ENCODE measurements around the gene GNB4.

GNB4 gene

DNA sequence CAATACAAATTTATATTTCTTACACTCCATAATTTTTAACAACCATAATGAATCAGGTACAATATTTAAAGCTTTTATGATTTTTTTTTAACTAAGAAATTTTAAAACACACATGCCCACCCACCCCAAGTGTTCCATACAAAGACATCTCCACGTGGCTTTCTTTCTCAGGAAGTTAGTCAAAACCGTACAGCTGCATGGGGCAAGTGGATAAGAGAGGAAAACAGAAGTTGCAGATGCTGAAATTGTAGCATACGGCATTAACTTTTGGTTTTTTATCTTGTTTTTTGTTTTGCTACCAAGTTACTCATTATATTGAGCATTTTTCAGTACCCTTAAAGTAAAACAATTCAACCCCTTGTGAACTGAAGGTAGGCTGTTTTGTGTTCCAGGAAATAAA, 14.8 kb downstream of the GNB4 start:
- no peak for DNase-seq (ENCODE audit: low read depth in 2 of 2)

DNA sequence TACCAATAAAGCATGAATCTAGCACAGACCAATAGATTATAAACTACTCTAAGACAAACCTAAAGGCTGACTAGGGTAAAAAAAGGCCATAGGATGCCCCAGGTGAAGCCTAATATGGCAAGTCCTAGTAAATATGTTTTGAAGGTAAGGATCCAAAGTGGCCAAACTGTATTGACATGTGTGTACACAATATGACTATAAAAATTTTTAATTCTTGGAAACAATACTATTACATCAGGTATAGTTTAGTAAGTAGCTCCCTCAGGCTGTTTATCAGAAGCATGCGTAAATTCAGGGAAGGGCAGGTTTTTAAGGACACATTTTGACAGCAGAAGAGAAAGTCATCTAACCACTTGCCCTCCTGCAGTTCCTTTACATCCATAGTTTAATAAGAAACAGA, 18.8 kb downstream of the GNB4 start:
- no peak for DNase-seq (ENCODE audit: low read depth in 2 of 2)

DNA sequence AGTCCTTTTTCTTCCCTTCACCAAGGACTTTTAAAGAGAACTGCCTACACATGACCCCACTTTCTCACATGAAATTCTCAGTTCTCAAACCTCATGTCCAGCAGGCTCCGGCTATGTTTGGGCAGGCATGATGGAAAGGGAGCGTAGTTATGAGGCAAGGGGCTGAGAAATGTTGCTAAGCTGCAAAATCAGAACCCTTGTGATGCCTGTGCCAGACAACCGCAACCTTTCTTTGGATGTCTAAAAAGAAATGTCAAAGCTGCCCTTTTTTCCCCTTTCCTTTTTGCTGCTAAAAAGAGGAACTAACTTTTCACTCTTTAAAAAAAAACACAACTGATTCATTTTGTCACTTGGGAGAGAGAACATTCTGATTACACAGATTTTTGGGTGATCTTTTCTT, 19.2 kb downstream of the GNB4 start:
- DNase-seq (ENCODE audit: low read depth in 2 of 2) = no peak

DNA sequence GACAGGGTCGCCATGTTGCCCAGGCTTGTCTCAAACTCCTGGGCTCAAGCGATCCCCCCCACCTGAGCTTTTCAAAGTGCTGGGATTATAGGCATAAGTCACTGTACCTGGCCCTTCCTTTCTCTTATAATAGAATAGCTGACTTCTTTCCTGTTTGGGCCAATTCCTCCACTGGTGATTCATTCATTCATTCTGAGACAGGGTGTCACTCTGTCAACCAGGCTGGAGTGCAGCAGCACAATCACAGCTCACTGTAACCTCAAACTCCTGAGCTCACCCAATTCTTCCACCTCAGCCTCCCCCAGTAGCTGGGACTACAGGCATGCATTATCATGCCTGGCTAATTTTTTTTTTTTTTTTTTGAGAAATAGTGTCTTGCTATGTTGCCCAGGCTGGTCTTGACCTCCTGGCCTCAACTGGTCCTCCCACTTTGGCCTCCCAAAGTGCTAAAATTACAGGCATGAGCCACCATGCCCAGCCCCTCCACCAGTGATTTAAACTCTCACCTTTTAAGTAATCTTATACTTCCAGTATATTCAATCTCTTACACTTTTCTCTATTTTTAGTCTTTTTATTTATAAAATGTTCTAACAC, 20.9 kb downstream of the GNB4 start:
- DNase-seq (ENCODE audit: low read depth in 2 of 2) = no peak

DNA sequence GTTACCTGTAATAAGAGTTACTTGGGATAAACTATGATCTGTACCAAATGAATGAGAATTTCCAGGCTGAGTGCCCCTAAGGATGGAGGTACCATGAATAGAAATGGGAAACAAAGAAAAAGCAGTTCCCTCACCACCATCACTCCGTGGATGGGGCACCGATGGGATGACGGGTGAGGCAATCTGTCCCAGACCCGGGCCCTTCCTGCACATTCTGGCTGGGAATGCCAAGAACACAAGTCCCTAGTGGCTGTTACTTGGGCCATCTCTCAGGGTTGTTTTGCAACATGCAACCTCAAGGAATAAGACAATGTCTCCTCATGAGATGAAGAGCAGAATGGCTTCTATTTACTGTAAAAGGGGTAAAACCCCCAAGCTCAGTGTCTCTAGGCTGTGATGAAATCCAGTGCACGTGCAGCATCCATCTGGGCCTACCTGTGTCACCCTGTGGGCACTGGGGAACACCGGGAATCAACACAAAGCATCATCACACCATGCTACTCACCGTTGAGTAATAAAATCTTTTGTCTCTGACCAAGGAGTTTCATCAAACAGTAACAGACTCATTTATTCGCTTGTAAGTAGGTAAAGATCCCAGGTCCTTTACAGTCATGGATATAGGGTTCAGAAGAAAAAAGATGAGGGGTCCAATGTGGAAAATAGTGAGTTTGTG, 22.3 kb downstream of the GNB4 start:
- no peak for DNase-seq (ENCODE audit: low read depth in 2 of 2)

DNA sequence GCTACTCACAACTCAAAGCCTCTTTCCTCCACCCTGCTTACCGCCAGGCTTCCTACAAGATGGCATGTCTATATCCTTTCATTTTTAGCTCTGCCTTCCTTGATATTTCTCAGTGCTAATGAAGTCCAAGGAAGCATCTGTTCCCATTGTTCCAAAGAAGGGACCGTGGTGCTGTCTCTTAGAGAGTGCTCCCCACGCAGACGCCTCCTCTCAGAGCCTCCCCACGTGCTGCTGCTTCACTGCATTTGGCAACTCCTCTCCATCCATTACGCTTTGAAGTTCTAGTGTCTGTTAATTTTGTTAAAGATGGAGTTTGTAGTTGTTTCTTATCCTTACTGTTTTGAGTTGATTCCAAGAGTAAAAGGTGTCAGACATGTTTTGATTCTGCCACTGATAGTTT, 26.2 kb downstream of the GNB4 start:
- DNase-seq (ENCODE audit: low read depth in 2 of 2) = no peak

DNA sequence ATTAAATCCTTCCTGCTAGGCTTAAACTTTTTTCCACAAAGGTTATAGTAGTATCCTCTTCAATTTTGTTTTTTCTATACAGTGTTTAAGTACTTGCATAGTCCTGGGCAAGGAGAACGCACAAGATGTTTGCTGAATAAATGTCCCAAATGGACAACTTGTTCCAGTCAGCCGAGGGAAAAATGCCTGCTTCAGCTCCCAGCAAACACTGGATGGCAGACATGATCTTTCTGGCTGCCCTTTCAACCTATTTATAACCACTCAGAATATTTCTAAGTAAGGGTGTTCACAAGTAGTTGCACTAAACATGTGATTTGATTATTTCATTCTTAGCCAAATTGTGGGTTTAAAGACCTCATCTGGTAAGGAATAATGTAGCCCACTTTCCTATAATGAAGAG, 29.8 kb downstream of the GNB4 start:
- no peak for DNase-seq (ENCODE audit: low read depth in 2 of 2)

DNA sequence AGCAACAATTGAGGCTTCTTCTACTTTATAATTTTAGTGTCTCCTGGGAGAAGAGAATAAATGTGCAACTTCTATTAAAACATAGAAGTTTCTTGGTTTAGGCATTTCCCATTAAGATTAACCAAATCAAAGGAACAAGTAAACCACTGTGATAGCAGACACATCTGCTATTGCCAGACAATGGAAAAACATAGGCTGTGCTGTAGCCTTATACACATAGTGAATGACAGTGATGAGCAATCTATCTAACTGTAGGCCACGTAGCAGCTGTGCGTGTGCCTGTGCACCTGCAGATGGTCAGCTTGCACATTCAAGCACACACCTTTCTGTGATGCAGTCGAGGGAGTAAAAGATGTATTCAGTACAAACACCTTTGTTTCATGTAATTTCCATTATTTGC, 32.7 kb downstream of the GNB4 start:
- DNase-seq (ENCODE audit: low read depth in 2 of 2) = no peak

DNA sequence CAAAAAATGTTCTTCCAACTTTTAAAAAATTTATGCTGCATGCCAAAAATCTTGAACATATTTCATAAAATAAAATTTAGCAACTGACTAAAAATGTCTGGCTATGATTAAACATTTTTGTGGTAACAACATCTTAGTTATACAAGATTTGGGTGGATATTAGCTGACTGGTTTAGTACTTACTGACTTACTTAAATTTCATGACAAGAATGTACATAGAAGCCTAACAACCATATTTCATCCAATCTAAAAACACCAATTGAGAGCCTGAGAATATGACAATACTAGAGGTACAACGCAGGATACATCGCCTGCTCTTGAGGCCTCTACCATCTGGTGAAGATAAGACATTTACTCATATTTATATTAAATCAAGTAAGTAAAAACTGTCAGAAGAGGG, 34.6 kb downstream of the GNB4 start:
- DNase-seq (ENCODE audit: low read depth in 2 of 2) = peak; percentile 69 to 76

DNA sequence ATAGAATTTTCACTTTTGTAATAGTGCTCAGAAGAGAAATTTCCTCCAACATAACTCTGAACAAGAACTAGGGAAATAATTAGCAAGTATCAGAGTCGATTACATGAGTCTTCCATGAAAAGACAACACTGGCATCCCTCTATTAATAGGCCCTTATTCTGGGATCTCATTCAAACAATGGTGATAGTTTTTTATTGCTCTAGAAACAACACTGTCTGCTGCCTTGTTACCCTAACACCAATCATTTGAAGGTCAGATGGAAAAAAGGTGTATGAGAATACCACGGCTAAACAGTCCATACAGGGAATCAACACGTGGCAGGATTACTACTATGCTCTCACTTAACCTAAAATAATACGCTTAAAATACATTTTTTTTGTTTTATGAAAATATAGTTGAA, 35.9 kb downstream of the GNB4 start:
- no peak for DNase-seq (ENCODE audit: low read depth in 2 of 2)

DNA sequence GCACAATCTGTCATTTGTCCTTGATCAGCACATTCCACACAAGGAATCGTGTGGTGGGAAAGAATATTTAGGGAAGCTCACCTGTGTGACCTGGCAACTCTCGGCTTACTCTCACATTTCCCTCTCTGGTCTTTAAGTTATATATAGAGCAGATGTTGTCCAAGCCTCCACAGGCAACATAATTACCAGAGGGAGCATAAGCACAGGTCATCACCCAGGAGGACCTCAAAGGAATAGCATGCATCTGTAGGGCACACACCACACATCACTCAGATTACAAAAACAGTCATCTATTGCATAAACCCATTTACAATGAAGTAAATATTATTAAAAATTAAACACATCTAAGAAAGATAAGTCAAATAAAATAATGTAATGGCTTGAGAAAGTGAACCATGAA, 36.5 kb downstream of the GNB4 start:
- DNase-seq (ENCODE audit: low read depth in 2 of 2) = no peak

DNA sequence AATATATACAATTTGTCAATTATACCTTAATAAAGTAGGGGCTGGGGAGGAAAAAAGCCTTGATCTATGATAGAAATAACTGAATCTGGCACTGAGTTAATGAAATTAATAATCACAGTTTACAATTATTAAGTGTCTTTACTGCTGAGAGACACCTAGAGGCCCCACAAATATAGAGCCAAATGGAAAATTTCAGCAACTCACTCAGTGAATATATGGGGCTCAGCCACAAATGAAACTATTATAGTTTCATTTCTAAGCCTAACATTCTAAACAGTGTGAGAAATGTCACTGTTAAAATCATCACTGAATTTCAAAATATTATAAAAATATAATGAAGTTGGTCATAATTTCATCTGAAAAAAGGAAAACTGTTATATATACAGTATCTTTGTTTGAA, 40.3 kb downstream of the GNB4 start:
- DNase-seq (ENCODE audit: low read depth in 2 of 2) = no peak

DNA sequence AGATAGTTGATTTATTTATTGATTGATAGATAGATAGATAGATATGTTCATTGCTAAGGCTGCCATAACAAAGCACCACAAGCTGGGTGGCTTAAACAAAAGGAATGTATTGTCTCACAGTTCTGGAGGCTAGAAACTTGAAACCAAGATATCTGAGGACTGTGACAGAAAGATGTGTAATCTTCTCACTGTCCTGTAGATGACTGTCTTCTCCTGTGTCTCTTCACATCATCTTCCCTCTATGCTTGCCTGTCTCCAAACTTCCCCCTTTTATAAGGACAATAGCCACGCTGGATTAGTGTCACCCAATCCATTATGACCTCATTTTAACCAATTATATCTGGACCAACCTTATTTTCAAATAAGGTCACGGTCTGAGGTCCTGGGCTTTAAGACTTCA, 40.9 kb downstream of the GNB4 start:
- no peak for DNase-seq (ENCODE audit: low read depth in 2 of 2)

DNA sequence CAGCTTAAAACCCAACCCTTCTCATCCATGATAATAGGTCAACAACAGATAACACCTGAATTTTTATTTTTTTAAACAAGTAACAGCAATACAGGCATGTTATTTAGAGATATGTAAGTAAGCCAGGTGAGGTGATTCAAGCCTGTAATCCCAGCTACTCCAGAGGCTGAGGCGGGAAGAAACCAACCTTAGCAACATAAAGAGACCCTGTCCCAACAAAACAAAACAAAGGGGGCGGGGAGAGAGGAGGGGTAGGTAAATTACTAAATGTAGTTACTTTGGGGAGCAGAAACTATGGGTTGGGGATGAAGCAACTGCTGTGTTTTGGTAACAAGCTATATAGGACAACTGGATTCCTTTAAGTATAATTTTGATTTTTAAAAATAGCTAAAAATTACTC, 47.0 kb downstream of the GNB4 start:
- no peak for DNase-seq (ENCODE audit: low read depth in 2 of 2)

DNA sequence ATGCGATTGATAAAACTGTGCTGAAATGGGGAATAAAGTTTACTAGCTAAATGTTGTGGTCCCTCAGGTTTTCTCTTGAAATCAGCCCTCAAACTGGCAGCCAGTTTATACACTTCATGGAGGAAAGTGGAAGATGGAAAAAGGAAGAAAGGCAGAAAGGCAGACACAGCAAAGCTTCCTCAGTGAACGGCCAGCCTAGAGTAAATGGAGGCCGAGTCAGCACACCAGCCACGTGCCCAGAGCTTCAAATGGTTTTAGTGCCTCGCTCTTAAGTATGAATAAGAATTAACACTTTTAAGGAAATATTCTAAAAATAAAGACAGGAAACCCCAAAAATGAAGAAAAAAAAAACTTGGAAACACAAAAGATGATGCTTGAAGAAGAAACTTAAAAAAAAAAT, 48.3 kb downstream of the GNB4 start:
- no peak for DNase-seq (ENCODE audit: low read depth in 2 of 2)

DNA sequence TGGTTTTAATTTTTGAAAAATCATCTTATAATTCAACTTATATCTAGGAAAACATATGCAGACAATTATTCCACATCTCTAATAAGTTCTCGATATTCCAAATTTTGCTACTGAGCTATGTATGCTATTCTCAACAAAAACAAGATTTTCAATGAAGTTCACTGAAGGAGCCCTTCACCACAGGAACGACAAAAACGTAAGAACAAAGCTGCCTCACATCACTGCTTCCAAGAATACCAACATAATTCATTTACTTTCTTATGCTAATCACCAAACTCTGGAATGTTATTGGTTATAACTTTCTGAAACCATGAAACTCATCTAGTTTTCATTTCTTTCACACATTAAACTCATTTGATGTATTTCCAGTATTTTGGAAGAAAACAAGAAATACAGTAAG, 49.7 kb downstream of the GNB4 start:
- DNase-seq (ENCODE audit: low read depth in 2 of 2) = no peak

DNA sequence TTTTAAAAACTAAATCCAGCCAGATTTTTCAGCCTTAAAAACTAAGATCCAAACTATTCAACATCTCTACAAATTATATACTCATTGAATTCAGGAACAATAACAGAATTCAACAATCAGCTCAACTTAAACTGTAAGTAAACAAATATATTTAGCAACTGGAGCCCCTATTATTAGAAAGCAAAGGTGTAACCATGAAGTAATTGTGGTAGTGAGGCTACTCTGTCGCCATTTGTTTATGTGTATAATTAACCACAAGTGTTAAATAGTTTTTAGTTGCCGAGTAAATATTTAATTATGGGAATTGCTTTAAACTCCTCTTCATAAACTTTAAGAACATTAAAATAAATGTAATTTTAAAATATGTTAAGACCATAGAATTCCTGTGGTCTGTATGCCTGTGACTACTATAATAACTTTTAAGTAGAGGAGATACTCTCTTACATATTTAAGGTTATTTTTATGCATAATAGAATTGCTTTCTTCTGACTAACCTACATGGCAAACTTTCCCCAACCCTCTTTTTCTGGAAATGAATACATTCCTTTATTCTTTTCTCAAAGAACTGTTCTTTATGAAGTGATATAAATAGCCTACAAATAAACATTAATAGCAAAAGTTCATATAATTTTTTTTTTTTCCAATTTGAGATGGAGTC, 52.6 kb downstream of the GNB4 start:
- DNase-seq (ENCODE audit: low read depth in 2 of 2) = peak; percentile 23 to 26

DNA sequence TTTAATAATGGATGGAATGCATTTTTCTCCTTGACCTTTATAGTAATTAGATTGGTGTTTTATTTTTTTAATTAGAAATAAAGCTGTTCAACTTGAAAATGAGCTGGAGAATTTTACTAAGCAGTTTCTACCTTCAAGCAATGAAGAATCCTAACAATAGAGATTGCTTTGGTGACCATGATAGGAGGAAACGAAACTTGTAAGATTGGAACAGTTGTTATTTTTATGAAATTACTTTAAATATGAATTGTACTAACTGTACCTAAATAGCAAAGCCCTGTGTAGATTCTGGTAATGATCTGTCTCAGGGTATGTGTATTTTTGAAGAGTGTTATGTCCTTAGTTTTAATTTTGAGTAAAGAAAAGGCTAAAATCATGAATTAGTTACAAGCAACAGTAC, 59.4 kb downstream of the GNB4 start:
- no peak for DNase-seq (ENCODE audit: low read depth in 2 of 2)

DNA sequence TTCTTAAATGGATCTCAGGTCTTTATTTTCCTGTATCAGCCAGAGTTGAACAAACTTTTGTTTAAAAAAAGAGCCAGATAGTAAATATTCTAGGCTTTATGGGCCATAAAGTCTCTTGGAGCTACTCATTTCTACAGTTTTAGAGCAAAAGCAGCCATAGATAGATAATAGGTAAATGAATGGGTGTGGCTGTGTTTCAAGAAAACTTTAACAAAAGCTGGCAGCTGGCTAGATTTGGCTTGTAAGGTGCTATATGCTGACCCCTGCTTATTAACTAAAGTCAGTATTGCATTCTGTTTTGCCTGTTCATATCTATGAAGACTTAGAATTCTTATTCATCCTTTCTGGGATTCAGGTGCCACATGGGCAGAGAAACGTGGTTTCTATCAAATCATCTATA, 74.8 kb downstream of the GNB4 start:
- no peak for DNase-seq (ENCODE audit: low read depth in 2 of 2)

DNA sequence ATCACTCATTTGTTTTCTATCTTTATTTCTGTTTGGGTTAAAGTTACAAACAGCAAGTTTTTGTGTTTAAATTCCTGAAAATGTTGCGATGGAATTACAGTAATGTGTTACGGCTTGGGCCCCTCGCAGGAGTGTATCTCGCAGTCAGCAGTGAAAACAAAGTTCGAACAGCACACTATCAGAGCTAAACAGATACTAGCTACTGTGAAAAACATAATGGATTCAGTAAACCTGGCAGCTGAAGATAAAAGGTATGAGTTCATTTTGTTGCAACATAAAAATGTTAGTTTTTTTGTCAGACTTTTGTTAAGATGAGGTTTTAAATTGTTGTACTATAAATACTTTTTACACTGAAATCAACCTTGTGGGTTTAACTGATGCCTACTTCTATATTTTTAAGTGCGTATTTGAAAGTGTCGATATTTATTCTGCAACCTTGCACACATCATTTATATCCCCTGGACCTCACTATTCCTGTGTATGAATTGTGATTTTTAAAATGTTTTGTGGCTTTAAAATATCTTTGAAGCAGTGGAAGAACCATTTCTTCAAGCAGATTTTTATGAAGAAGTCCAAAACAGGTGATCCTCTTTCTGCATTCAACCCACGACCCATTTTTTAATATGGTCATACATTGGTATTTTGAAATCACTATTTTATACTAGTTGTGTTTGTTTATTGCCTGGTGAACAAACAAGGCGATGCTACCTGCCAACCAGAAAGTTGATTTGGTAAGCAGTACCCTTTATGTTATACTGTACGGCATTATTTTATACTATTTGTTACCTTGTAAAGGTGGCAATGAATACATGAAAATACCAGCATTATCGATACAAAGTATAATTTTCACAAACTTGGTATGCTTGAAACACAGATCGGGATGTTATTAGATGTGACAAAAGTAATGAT, 75.9 kb downstream of the GNB4 start:
- no peak for DNase-seq (ENCODE audit: low read depth in 2 of 2)

DNA sequence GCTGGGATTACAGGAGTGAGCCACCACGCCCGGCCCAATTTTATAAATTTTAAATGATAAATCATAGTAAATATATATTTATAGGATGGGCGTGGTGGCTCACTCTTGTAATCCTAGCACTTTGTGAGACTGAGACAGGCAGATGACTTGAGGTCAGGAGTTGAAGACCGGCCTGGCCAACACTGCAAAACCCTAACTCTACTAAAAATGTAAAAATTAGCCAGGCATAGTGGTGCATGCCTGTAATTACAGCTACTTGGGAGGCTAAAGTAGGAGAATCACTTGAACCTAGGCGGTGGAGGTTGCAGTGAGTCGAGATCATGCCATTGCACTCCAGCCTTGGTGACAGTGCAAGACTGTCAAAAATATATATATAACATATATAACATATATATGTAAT, 77.3 kb downstream of the GNB4 start:
- DNase-seq (ENCODE audit: low read depth in 2 of 2) = no peak

DNA sequence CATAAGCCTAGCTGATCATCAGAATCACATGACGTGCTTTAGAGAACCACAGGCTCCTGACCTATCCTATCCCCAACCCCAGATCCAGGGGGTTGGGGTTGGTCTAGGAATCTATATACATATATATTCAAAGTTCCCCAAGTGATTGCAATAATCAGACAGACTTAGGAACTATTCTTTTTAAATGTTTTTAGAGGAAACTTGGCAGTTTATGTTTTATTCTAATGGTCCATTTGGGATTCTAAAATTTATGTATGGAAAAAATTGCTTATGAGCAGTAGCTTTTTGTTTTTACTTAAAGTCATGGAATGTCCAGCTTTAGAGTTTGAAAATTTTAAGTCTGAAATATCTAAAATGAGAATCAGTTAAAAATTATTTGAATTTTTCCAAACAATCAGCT, 81.6 kb downstream of the GNB4 start:
- no peak for DNase-seq (ENCODE audit: low read depth in 2 of 2)

DNA sequence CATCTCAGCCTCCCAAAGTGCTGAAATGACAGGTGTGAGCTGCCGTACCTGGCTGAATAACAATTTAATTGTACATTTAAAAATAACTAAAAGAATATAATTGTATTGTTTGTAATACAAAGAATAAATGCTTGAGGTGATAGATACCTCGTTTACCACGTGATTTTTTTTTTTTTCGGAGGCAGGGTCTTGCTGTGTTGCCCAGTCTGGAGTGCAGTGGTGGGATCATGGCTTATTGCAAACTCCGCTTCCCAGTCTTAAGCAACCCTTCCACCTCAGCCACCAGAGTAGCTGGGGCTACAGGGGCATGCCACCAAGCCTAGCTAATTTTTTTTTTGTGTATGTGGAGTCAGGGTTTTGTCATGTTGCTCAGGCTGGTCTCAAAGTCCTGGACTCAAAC, 87.9 kb downstream of the GNB4 start:
- DNase-seq (ENCODE audit: low read depth in 2 of 2) = no peak

Measured in fibroblast of skin of left biceps (primary cell).